ENCODE results near the gene CPT1B. TPM values are rescaled to one million over a fixed set of nuclear protein-coding genes. Genes with fewer than 3 reads are reported as not detected.

CPT1B gene
- total and polyA plus RNA-seq, 2 experiments from 2014 or later: 5.6 to 14.4 TPM

- TF ChIP-seq CTCF (conservative IDR thresholded peaks at IDR 0.05; ENCODE audit: low read depth in 2 of 2): no peak
- TF ChIP-seq POLR2AphosphoS5 (IDR thresholded peaks at IDR 0.05; ENCODE audit: low read depth): no peak
- no peak for TF ChIP-seq REST (IDR thresholded peaks at IDR 0.05; ENCODE audit: unreplicated experiment)
Measured at GRCh38 chr22:50581950-50582492, 3.8 kb upstream of the CPT1B start (continued).

GRCh38 chr22:50581031-50581949 lies 3.1 kb upstream of the CPT1B start:
- peaks cover 2% of the 10 kb centered on the region; the same call in 2 of the 3 replicates for H3K36me3 Mint-ChIP-seq (ENCODE audit: low read depth)
- TF ChIP-seq STAT1 (IDR thresholded peaks at IDR 0.05; ENCODE audit: unreplicated experiment): no peak
- no peak for TF ChIP-seq CREB1 (CRISPR knock-in tag; IDR thresholded peaks at IDR 0.05; ENCODE audit: low read depth)
- no peak for TF ChIP-seq POLR2AphosphoS5 (IDR thresholded peaks at IDR 0.05; ENCODE audit: low read depth)
- TF ChIP-seq JUNB (IDR thresholded peaks at IDR 0.05; ENCODE audit: unreplicated experiment): no peak
- TF ChIP-seq NANOG (IDR thresholded peaks at IDR 0.05; ENCODE audit: borderline replicate concordance): no peak
- Histone ChIP-seq H3F3A (replicated peaks; ENCODE audit: low read depth) (peaks cover 12% of the 10 kb centered on the region), H3K4me1 (ENCODE audit: insufficient read depth) (peaks cover 8% of the 10 kb centered on the region), H3K27ac (ENCODE audit: low read depth) (peak overlapping the region; percentile 76), H2AFZ (no peak overlapping the region), H3K4me2 (peak overlapping the region; percentile 91), H3K4me3 (peak overlapping the region; percentile 78), H3K36me3 (ENCODE audit: insufficient read depth) (no peaks in the 10 kb centered on the region), H3K79me2 (replicated peaks; ENCODE audit: insufficient read depth) (no peaks in the 10 kb centered on the region), H3K9me2 (ENCODE audit: insufficient read depth) (no peaks in the 10 kb centered on the region), H3K27me3 (ENCODE audit: insufficient read depth) (0 out of 2 replicates have a peak, but pooled peaks cover 6% of the 10 kb centered on the region), H4K20me1 (replicated peaks; ENCODE audit: insufficient read depth) (peaks cover 3% of the 10 kb centered on the region; the same call in 1 of the 2 replicates)
- H3K27ac Mint-ChIP-seq: no peak overlapping the region
- H3K4me3 Mint-ChIP-seq: peak overlapping the region; percentile 86
- no peaks in the 10 kb centered on the region for H3K9me3 Mint-ChIP-seq
- no peak for ATAC-seq
- H3K4me1 Mint-ChIP-seq: peaks cover 7% of the 10 kb centered on the region
- peaks cover 9% of the 10 kb centered on the region for H3K27me3 Mint-ChIP-seq (ENCODE audit: insufficient read depth, low read depth, poor library complexity)
- no peak for DNase-seq (ENCODE audit: low spot score)

Measured in GM23338 (cell line).